Glomerular visceral epithelial cell (primary cell): ENCODE data around the gene RARRES2.
A peak's percentile ranks its signal among the peaks of the same experiment; 100 is the strongest.

ENCODE experiments used
- DNase-seq: peaks from one replicate; pipeline ENCODE4 v3.0.0-alpha.2; 2016; ENCODE audit errors: extremely low spot score

RARRES2 gene

GRCh38 chr7:150361807-150362621 lies 20.6 kb upstream of the RARRES2 start:
- no peak for DNase-seq

- no peak for DNase-seq
Measured at GRCh38 chr7:150361402-150361801, 20.0 kb upstream of the RARRES2 start.

GRCh38 chr7:150360363-150361058 lies 19.1 kb upstream of the RARRES2 start:
- DNase-seq: no peak

GRCh38 chr7:150359622-150360362 lies 18.4 kb upstream of the RARRES2 start:
- DNase-seq: no peak

GRCh38 chr7:150358988-150359621 lies 17.7 kb upstream of the RARRES2 start:
- no peak for DNase-seq

- DNase-seq: no peak
Measured at GRCh38 chr7:150358433-150358832, 17.0 kb upstream of the RARRES2 start.

- no peak for DNase-seq
Measured at GRCh38 chr7:150357771-150358427, 16.5 kb upstream of the RARRES2 start.

- no peak for DNase-seq
Measured at GRCh38 chr7:150357270-150357669, 15.8 kb upstream of the RARRES2 start.

GRCh38 chr7:150356265-150356897 lies 15.0 kb upstream of the RARRES2 start:
- DNase-seq: no peak

GRCh38 chr7:150355666-150356059 lies 14.2 kb upstream of the RARRES2 start:
- no peak for DNase-seq

GRCh38 chr7:150351587-150352194 lies 10.3 kb upstream of the RARRES2 start:
- DNase-seq: no peak

GRCh38 chr7:150346922-150347321 lies 5.5 kb upstream of the RARRES2 start:
- DNase-seq: no peak

GRCh38 chr7:150345012-150345411 lies 3.6 kb upstream of the RARRES2 start:
- no peak for DNase-seq

- DNase-seq: no peak
Measured at GRCh38 chr7:150344299-150344698, 2.9 kb upstream of the RARRES2 start.

GRCh38 chr7:150343225-150343624 lies 1.8 kb upstream of the RARRES2 start:
- no peak for DNase-seq

GRCh38 chr7:150342121-150342408 lies 636 bp upstream of the RARRES2 start:
- DNase-seq: no peak

- DNase-seq: no peak
Measured at GRCh38 chr7:150340875-150341262, 560 bp downstream of the RARRES2 start.

GRCh38 chr7:150340024-150340749 lies 1.2 kb downstream of the RARRES2 start:
- peak; percentile 85 for DNase-seq

GRCh38 chr7:150339409-150339809 lies 2.0 kb downstream of the RARRES2 start:
- peak; percentile 90 for DNase-seq

- DNase-seq: no peak
Measured at GRCh38 chr7:150338166-150338829, 3.1 kb downstream of the RARRES2 start.
